Astrocyte (in vitro differentiated cells and primary cell): ENCODE measurements around the gene TSPEAR. TPM values are rescaled to one million over a fixed set of nuclear protein-coding genes. Genes with fewer than 3 reads are reported as not detected.

Source experiments
- DNase-seq: peaks from one replicate; pipeline ENCODE4 v3.0.0-alpha.2; 2010; ENCODE audit warnings: low read depth
- FAIRE-seq: peaks from 2 replicates; lab custom pipeline; 2011; peaks lifted over from hg19 to GRCh38; lab: Jason Lieb, UNC
- H2AFZ ChIP-seq: 2 replicates; pipeline ENCODE4 v1.6.0; 2012; ENCODE audit warnings: low read depth, low read length, inconsistent platforms
- H3K27ac ChIP-seq: 2 replicates; pipeline ENCODE4 v1.5.1; 2011; ENCODE audit warnings: low read depth, low read length, inconsistent platforms
- H3K27me3 ChIP-seq: 2 replicates; pipeline ENCODE4 v1.6.0; 2011; ENCODE audit warnings: low read length, inconsistent platforms; ENCODE audit not compliant: insufficient read depth
- H3K36me3 ChIP-seq: 2 replicates; pipeline ENCODE4 v1.5.1; 2011; ENCODE audit warnings: low read length, inconsistent platforms; ENCODE audit not compliant: insufficient read depth
- H3K4me1 ChIP-seq: 2 replicates; pipeline ENCODE4 v1.5.1; 2011; ENCODE audit warnings: low read length, inconsistent platforms; ENCODE audit not compliant: insufficient read depth
- H3K4me2 ChIP-seq: 2 replicates; pipeline ENCODE4 v1.6.0; 2012; ENCODE audit warnings: low read length, inconsistent platforms
- H3K4me3 ChIP-seq: 2 replicates; pipeline ENCODE4 v1.5.1; 2011; ENCODE audit warnings: low read depth, mild to moderate bottlenecking, low read length, inconsistent platforms; ENCODE audit not compliant: insufficient read depth
- H3K79me2 ChIP-seq: 2 replicates; pipeline ENCODE4 v1.6.0; 2012; ENCODE audit warnings: mild to moderate bottlenecking, low read length, inconsistent platforms; ENCODE audit not compliant: insufficient read depth
- H3K9ac ChIP-seq: 2 replicates; pipeline ENCODE4 v1.6.0; 2012; ENCODE audit warnings: mild to moderate bottlenecking, low read length, inconsistent platforms
- H3K9me3 ChIP-seq: 2 replicates; pipeline ENCODE4 v1.5.1; 2012; ENCODE audit warnings: low read depth, mild to moderate bottlenecking, low read length, inconsistent platforms; ENCODE audit not compliant: insufficient read depth
- H4K20me1 ChIP-seq: 2 replicates; pipeline ENCODE4 v1.6.0; 2012; ENCODE audit warnings: low read length, inconsistent platforms; ENCODE audit not compliant: insufficient read depth
- H3K27ac Mint-ChIP-seq: one replicate; pipeline ENCODE4 v1.8.0; 2021; ENCODE audit warnings: mild to moderate bottlenecking, mixed read lengths; ENCODE audit not compliant: unreplicated experiment
- H3K27me3 Mint-ChIP-seq: one replicate; pipeline ENCODE4 v1.8.0; 2021; ENCODE audit warnings: low read depth, mixed read lengths; ENCODE audit not compliant: unreplicated experiment
- H3K36me3 Mint-ChIP-seq: one replicate; pipeline ENCODE4 v1.8.0; 2021; ENCODE audit warnings: low read depth, mixed read lengths; ENCODE audit not compliant: unreplicated experiment
- H3K4me1 Mint-ChIP-seq: one replicate; pipeline ENCODE4 v1.8.0; 2021; ENCODE audit warnings: low read depth, mixed read lengths; ENCODE audit not compliant: unreplicated experiment
- H3K4me3 Mint-ChIP-seq: one replicate; pipeline ENCODE4 v1.8.0; 2021; ENCODE audit warnings: mild to moderate bottlenecking, moderate library complexity, mixed read lengths; ENCODE audit not compliant: unreplicated experiment
- H3K9me3 Mint-ChIP-seq: one replicate; pipeline ENCODE4 v1.8.0; 2021; ENCODE audit warnings: mild to moderate bottlenecking, mixed read lengths; ENCODE audit not compliant: unreplicated experiment
- EZH2 ChIP-seq: IDR thresholded peaks from 2 replicates; pipeline ENCODE4 v1.6.1; 2012; ENCODE audit warnings: mild to moderate bottlenecking, low read length, inconsistent platforms; ENCODE audit not compliant: insufficient read depth
- total RNA-seq: library from RNA; stranded (reverse); gene quantifications from 2 replicates; pipeline ENCODE4 v1.2.1, GENCODE V29; 2021
- TF ChIP-seq, protein P1 (sequence below): IDR thresholded peaks from 2 replicates; pipeline ENCODE4 v1.5.1; 2011; ENCODE audit warnings: low read depth, mild to moderate bottlenecking, inconsistent platforms, low read length, moderate library complexity; ENCODE audit not compliant: insufficient read depth

Gene TSPEAR
- total RNA-seq, 1 donor from 2014 or later: not detected

DNA sequence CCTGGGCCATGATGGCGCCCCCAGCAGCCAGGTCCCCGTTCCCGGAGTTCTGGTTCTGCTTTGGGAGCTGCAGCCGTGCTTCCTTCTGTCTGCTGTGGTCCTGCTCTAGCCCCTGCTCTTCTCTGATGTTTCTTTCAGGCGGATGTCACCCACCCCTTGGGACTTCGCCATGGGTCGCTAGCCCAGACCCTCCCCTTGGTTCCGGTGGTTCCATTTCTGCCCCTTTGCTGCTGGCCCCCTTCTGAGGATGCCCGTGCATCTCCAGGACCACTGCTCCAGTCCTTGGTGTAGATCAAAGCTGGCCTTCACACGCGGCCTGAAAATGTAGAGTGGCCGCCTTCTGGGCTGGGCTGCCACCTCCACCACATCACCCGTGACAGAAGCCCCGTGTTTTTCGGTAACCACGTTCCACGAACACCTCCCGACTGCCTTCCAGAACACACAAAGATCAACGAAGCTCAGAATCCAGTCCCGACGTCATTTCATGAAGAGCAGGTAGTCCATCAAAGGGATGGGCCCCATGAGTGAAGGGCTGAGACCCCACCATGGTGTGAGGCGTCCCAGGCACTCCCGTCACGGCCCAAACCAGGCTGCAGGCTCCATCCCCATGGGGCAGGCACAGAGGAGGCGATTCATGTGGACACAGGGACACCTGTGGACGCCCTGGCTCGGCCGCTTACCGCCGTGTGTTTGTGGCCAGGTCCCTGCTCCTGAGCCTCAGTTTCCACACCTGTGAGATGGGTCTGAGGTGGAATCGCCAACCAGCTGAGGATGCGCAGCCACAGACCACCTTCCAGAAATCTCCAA is 195.8 kb downstream of the TSPEAR start:
- no peak overlapping the region for H2AFZ ChIP-seq
- TF ChIP-seq EZH2: no peak
- TF ChIP-seq, protein P1, sequence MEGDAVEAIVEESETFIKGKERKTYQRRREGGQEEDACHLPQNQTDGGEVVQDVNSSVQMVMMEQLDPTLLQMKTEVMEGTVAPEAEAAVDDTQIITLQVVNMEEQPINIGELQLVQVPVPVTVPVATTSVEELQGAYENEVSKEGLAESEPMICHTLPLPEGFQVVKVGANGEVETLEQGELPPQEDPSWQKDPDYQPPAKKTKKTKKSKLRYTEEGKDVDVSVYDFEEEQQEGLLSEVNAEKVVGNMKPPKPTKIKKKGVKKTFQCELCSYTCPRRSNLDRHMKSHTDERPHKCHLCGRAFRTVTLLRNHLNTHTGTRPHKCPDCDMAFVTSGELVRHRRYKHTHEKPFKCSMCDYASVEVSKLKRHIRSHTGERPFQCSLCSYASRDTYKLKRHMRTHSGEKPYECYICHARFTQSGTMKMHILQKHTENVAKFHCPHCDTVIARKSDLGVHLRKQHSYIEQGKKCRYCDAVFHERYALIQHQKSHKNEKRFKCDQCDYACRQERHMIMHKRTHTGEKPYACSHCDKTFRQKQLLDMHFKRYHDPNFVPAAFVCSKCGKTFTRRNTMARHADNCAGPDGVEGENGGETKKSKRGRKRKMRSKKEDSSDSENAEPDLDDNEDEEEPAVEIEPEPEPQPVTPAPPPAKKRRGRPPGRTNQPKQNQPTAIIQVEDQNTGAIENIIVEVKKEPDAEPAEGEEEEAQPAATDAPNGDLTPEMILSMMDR: no peak
- no peaks in the 10 kb centered on the region for H3K4me1 ChIP-seq
- no peaks in the 10 kb centered on the region for H4K20me1 ChIP-seq
- no peaks in the 10 kb centered on the region for H3K79me2 ChIP-seq
- no peaks in the 10 kb centered on the region for H3K27me3 ChIP-seq
- peaks cover under 1% of the 10 kb centered on the region for H3K9me3 ChIP-seq
- Mint-ChIP-seq H3K36me3 (peaks cover 5% of the 10 kb centered on the region), H3K27ac (no peak overlapping the region), H3K4me3 (no peak overlapping the region), H3K9me3 (peaks cover 21% of the 10 kb centered on the region), H3K4me1 (peaks cover 1% of the 10 kb centered on the region), H3K27me3 (peaks cover 56% of the 10 kb centered on the region)
- no peak overlapping the region for H3K27ac ChIP-seq
- H3K4me3 ChIP-seq: no peak overlapping the region
- no peak overlapping the region for H3K4me2 ChIP-seq
- DNase-seq (no peak), FAIRE-seq (no peak)
- no peaks in the 10 kb centered on the region for H3K36me3 ChIP-seq
- no peak overlapping the region for H3K9ac ChIP-seq

DNA sequence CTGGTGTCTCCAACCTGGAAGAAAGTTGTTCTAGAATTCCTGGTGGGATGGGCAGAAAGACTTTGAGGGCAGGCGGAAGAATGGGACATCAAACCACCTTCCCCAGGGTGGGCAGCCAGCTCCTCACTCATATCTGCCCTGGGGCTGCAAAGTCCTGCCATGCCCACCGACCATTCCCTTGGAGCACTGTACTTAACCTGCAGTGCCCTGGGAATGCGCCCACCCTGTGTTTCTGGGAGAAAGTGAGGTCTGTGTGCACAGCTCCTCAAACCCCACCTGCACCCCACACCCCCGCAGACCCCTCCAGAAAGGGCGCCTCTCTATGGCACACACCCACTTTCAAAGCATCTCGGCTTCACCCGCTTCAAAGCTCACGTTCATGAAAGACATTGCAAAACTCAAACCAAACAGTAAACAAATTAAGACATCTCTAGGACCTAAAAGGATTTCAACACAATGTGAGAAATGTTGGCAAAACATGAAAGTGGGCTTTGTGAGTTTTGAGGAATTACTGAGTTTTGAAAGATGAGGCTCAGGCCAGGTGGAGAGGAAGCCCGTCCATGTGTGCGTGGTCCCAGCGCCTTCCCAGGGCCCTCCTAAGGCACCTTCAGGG is 196.5 kb downstream of the TSPEAR start:
- H4K20me1 ChIP-seq: no peaks in the 10 kb centered on the region
- no peak overlapping the region for H3K4me2 ChIP-seq
- H3K4me1 Mint-ChIP-seq: no peaks in the 10 kb centered on the region
- no peaks in the 10 kb centered on the region for H3K4me1 ChIP-seq
- peaks cover 15% of the 10 kb centered on the region for H3K9me3 Mint-ChIP-seq
- peaks cover 4% of the 10 kb centered on the region for H3K36me3 Mint-ChIP-seq
- no peak overlapping the region for H3K27ac ChIP-seq
- DNase-seq (no peak), FAIRE-seq (no peak)
- TF ChIP-seq, protein P1: no peak
- TF ChIP-seq EZH2: no peak
- no peak overlapping the region for H2AFZ ChIP-seq
- H3K4me3 ChIP-seq: no peak overlapping the region
- no peaks in the 10 kb centered on the region for H3K79me2 ChIP-seq
- no peak overlapping the region for H3K9ac ChIP-seq
- H3K36me3 ChIP-seq: no peaks in the 10 kb centered on the region
- H3K9me3 ChIP-seq: no peaks in the 10 kb centered on the region
- H3K4me3 Mint-ChIP-seq: no peak overlapping the region
- no peak overlapping the region for H3K27ac Mint-ChIP-seq
- peaks cover 51% of the 10 kb centered on the region for H3K27me3 Mint-ChIP-seq
- no peaks in the 10 kb centered on the region for H3K27me3 ChIP-seq

DNA sequence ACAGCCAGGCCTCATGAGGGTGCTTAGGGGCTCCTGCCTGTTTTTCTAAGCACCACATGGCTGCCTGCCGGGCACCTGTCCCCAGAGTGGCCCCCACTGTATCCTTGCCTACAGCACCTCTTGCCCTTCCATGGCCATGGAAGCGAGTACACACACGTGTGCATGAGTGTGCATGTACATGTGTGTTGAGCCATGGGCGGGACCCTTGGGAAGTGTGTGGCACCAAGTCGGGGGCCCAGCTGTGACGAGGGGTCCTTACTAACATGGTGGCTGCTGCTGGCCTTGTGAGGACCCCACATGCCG is 197.2 kb downstream of the TSPEAR start:
- Mint-ChIP-seq H3K4me1 (no peaks in the 10 kb centered on the region), H3K4me3 (no peak overlapping the region), H3K36me3 (peaks cover 4% of the 10 kb centered on the region), H3K27me3 (peaks cover 50% of the 10 kb centered on the region), H3K27ac (no peak overlapping the region), H3K9me3 (peaks cover 11% of the 10 kb centered on the region)
- no peaks in the 10 kb centered on the region for H3K4me1 ChIP-seq
- H3K9me3 ChIP-seq: no peaks in the 10 kb centered on the region
- DNase-seq (no peak), FAIRE-seq (no peak)
- TF ChIP-seq EZH2: no peak
- TF ChIP-seq, protein P1: no peak
- no peak overlapping the region for H3K4me2 ChIP-seq
- no peak overlapping the region for H3K27ac ChIP-seq
- no peak overlapping the region for H3K4me3 ChIP-seq
- H3K36me3 ChIP-seq: no peaks in the 10 kb centered on the region
- H2AFZ ChIP-seq: no peak overlapping the region
- no peaks in the 10 kb centered on the region for H3K27me3 ChIP-seq
- H3K79me2 ChIP-seq: no peaks in the 10 kb centered on the region
- no peaks in the 10 kb centered on the region for H4K20me1 ChIP-seq
- no peak overlapping the region for H3K9ac ChIP-seq
